Left cardiac atrium (tissue), 4 donors: ENCODE measurements around the gene HOXB3. TPM values are rescaled to one million over a fixed set of nuclear protein-coding genes. Genes with fewer than 3 reads are reported as not detected.

Experiments
- ATAC-seq, 2 donors: fragments of 200-7000 bp; cut with Tn5 transposase; one replicate each; pipeline ENCODE4 v1.9.1; 2020; ENCODE audit warnings: mild to moderate bottlenecking in 2 of 2, moderate library complexity in 2 of 2
- DNase-seq: peaks from one replicate; pipeline ENCODE4 v3.0.0-alpha.2; 2020
- intact Hi-C, 2 donors: fragments of 100-400 bp; cut with DNase I; formaldehyde crosslinking; loops; one replicate each; pipeline versions ENCODE4 v1.14.1 to v1.15.1; 2022 to 2023
- total RNA-seq, 2 donors: library from RNA; stranded (reverse); fragmentation: NEBNext Ultra II Directional; extraction: Animal tissue kit (Norgen Biotek cat#: 25700); gene quantifications; one replicate each; pipeline ENCODE4 v1.2.1, GENCODE V29; 2021
- donor health status: DM: no; HTN: yes; CAD: no.
- donor health status: DM: no; HTN: yes; CAD: no; lungs with severe emphysema.
- donor health status: DM: yes; HTN: yes; CAD: no.
- donor health status: Dilated cardiomyopathy.

The HOXB3 gene
- total RNA-seq, 2 donors from 2014 or later, result 1.2 to 2.8 TPM

DNA sequence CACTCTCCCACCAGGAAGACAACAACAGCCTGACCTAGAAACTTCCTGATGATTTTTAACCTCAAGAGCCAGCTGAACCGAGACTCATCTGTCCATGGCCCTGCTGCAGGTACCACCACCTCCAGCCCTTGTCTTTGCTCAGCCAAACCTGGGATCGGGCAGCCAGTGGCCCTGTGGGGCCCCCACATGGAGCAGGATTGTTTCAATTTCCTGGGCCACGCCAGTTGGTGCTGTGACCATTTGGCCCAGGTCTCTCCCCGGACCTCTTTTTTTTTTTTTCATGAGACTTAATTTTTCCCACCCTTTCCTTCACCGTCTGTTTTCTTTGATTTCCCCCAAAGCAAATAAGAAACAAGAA is 36.9 kb downstream of the HOXB3 start:
- no peak for DNase-seq
- intact Hi-C loops, result no loop called here
- no peak for ATAC-seq

GRCh38 chr17:48552466-48553189 is 37.4 kb downstream of the HOXB3 start:
- intact Hi-C loops, result no loop called here
- DNase-seq, result no peak
- peak in 1 of 2 donors; percentile 38 for ATAC-seq

DNA sequence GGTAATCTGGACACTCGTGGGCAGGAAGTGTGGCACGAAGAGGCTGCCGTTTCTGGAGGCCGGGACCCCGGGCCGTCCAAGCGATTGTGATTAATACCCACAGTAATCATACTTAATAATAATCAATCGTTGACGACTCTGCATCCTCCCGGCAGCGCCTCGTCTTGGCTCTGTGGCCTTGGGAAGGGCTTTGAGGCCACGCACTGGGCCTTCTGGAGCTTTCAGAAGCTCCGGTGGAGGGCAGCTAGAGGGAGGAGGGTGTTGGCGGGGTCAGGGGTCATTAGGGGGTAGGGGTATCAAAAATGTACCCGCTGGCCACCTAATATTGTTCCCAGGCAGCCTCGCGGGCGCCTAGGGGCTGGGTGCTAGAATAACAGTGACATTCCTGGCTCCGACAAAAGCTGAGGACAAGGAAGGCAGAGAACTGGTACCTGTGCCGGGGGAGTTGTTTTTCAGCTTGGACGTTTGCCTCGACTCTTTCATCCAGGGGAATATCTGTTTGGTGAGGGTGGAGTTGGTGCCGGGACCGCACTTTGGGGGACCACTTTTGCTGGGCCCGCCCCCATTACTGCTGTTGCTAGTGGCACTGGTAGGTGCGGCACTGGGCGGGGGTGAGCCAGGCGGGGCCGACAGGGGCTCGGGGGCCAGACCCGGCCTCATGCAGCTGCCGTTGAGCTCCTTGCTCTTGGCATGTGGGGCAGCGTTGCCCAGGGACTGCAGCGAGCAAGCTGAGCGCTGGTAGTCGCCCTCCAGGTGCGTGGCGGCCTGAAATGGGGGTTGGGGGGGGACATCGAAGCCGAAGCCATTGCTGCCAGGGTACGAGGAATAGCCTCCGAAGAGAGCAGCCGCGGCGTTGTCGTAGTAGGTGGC is 38.2 kb downstream of the HOXB3 start:
- intact Hi-C loops, result no loop called here
- no peak for DNase-seq
- no peak for ATAC-seq

DNA sequence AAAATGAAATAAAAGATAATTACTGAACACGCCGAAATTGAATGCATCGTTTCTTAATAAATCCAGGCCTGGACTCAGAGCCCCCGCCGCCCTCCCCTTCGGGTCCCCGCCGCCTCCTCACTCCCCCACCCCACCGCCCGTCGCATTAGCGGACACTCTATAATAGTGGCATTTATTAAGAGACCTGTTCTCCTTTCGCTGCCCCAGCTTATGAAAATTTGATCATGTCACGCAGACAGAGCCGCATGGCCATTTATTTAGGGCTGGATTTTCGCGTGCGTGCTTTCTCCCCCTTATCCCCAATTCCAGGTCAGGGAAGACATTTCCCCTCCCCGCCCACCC is 38.9 kb downstream of the HOXB3 start:
- ATAC-seq (no peak), DNase-seq (no peak)
- intact Hi-C loops, result no loop called here

DNA sequence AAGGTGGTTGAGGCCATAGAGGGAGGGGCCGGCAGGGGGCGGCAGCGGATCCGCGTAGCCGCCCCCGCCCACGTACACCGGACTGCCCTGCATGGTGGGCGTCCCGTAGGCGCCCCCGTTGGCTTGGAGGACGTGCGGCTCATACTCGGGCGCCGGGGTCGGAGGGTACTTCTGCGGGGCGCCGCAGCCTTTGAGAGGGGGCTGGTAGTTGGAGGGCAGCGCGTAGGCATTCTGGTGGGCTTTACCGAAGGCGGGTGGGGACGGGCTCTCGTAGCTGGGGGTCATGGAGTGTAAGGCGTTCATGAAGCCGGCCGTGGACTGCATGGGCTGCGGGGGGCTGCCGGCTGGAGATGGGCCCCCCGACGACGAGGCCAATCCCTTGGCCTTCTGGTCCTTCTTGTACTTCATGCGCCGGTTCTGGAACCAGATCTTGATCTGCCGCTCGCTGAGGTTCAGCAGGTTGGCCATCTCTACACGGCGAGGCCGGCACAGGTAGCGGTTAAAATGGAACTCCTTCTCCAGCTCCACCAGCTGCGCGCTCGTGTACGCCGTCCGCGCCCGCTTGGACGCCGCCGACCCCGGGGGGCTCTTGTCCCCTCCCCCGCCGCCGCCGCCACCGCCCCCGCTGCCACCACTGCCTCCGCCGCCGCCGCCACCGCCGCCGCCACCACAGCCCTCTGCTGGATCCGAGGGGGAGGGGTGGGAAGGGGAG is 39.4 kb downstream of the HOXB3 start:
- no peak for DNase-seq
- ATAC-seq, result no peak
- intact Hi-C loops, result no loop called here

DNA sequence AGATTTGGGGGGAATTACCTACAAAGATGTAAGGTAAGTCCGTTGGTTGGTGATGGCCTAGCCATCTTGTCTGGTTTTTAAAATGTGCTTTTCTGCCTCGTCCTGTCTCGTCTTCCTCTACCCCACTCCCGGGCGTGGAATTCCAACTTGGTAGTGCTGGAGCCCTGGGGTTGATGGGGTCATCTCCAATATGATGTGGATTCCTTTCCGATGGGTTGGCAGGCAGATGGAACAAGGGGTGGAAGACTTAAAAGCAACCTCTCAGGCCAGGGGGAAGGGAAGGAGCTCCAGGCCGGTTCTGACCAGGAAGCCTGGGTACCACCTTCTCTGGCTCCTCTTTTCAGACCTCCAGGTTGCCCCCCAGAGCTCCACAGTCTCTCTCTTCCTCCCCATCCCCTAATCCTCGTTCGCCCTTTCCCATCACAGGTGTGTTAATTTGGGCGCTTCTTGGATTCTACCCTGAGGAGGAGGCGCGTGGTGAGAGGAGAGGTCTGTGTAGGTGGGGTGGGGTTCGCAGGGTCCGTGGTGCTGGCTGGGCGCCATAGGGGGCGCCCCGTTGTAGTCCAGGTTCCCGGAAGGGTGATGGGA is 40.0 kb downstream of the HOXB3 start:
- ATAC-seq (no peak), DNase-seq (no peak)
- intact Hi-C loops, result no loop called here

- intact Hi-C loops, result no loop called here
- DNase-seq, result no peak
- ATAC-seq, result no peak
Observed at GRCh38 chr17:48549281-48549630, 40.8 kb downstream of the HOXB3 start.

GRCh38 chr17:48548523-48549280 is 41.3 kb downstream of the HOXB3 start:
- intact Hi-C loops, result no loop called here
- ATAC-seq (no peak), DNase-seq (no peak)

DNA sequence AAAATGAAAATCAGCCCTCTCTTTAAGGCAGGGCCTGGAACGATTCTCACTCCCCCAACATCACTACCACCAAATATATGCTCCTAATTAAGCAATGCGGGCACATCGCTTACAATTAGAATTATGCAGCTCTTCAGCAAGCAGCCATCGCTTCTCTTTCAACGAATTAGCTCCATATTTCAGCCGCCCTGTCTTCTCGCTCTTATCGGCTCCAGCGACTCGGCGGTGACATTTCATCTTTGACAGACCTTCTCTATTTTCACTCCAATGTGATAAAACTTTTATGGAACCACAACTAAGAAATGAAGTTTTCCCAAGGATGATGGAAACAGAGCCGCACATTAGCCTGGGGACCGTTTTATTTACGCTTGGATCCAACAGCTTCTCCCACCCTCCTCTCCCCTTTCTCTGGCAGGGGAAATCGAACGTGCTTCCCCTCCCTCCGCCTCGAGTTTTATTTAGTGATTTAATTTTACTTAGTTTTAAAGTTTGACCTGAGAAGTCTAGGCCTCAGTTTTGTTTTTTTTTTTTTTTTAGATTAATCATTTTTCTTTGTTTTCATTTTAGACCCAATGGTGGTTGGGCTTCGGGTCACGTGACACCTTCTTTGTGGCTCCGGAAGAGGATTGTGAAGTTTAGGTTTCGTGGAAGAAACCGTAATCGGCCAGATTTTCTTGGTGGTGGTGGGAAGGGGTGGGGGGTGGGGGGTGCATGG is 42.1 kb downstream of the HOXB3 start:
- DNase-seq (no peak), ATAC-seq (no peak)
- intact Hi-C loops, result no loop called here

DNA sequence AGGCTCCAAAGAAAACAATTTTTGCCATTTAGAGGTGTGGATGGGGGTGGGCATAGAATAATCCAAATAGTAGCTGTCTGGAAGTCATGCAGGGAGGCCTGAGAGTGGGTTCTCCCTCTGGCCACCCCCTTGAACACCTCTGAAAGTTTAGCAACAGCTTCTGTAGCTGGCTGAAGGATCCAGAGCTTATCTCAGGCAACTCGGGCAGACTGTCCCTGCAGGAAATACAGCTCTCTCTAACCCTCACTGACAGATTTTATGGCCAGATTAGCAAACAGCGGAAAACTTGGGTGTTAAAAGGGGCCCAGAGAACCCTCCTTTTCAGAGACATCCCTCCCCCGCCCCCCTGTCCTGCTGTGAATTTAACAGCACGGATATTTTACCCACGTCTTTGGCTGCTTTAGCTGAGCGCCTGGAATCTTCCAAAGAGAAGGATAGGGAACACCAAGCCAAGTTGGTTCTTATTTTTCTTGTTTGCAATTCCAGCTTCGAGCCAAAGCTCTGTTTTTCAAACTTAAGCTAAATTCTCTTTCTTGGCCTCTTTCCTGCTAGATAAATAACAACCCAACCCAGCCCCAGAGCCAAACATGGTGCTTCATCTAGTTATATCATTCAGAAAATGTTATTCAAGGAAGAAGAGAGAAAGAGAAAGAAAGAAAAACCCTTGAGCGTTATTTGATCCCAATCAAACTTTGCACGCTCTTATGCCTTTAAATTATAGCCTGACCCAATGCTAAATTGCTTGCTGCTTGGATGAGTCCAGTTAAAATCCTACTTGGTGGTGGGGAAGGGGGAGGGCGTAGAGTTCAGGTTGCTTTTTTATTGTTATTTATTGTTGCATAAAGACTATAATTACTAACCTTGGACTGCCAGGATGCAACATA is 42.9 kb downstream of the HOXB3 start:
- no peak for ATAC-seq
- intact Hi-C loops, result no loop called here
- DNase-seq, result no peak

DNA sequence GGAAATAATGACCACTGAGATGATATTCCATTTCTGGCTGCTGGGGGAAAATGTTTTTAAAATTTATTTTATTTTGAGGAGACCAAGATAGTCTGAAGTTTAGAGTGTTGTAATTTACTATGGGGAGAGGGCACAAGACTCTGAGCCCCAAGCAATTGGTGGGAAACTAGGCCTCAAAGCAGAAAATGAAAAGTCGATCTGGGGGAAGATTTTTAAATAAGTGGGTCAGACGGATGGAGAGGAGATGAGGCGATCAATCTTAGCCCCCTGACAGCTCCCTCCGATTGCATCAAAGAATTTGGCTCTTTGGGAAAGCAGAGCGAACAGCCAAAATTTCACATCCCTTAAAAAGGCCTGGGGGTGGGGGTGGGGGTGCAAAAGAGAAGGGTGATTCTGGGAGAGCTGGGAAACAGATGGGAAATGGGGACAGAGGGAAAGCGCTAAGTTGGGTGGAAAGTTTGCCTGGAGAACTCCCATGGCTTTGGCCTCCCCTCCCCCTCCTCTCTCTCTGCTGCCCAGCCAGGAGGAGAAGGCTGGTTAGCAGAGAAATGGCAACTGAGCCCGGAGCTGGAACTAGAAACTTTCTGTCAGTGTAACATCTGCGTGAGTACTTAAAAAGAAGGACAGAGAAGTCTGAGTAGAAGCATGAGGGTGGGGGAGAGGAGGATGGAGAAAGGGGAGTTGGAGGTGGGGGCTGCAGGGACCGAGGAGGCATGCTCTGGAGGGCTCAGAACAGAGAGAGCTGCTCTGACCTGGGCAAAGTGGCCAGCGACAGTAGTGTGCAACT is 43.7 kb downstream of the HOXB3 start:
- intact Hi-C loops, result no loop called here
- ATAC-seq, result peak in 1 of 2 donors; percentile 38
- no peak for DNase-seq

GRCh38 chr17:48545539-48545938 is 44.5 kb downstream of the HOXB3 start:
- intact Hi-C loops, result no loop called here
- ATAC-seq, result no peak
- no peak for DNase-seq

- intact Hi-C loops, result no loop called here
- no peak for DNase-seq
- no peak for ATAC-seq
Observed at GRCh38 chr17:48545022-48545375, 45.0 kb downstream of the HOXB3 start, which contains the start of gene HOXB2. HOXB2 (minus strand) TSS chr17:48545109; CDS start chr17:48544911, 198 bp downstream.

DNA sequence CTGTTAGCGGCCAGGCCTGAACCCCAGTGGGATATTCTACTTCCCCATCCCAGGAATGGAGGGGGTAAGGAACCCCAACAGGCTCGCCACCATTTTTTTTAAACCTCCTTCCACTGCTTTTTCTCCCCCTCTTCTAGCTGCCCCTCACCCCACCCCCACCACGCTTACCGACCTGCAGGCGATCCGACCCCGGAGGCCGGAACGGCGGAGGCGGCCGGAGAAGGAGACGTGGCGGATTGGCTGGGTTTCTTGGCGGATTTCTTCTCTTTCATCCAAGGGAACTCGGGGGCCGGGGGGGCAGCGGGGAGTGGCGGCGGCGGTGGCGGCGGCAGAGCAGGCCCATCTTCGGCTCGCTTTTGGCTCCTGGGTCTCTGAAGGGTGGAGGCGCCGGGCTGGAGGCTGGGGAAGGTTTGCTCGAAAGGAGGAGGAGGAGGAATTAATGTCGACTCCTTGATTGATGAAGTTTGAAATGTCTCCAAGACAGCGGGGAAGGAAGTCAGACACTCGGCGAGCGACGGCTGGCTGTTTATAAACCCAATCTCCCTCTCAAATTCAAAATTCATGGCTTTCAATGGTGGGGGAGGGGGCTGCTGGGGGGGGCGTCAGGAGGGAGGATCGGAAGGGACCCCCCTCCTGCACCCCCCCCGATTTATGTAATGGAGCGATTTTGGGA is 45.6 kb downstream of the HOXB3 start:
- peak; percentile 35 to 74 for ATAC-seq
- peak; percentile 86 for DNase-seq
- intact Hi-C loops, result no loop called here

- DNase-seq (no peak), ATAC-seq (peak; percentile 12 to 43)
- intact Hi-C loops, result no loop called here
Observed at GRCh38 chr17:48543854-48544348, 46.1 kb downstream of the HOXB3 start.
